Adrenal gland (tissue), 5 donors: ENCODE results near the gene ATRN.

ENCODE experiments used
- CTCF ChIP-seq, 6 experiments: fragments of 450-650 bp in 4 of 6; fragments of 200-600 bp in 2 of 6; sonication (generic) in 1 of 6; IDR thresholded peaks; 1 replicate in 5 of 6; 2 replicates in 1 of 6; pipeline versions ENCODE4 v1.5.1 to v1.8.0; 2016 to 2021; ENCODE audit warnings: antibody characterized with exemption in 6 of 6, mild to moderate bottlenecking in 2 of 6, moderate library complexity in 1 of 6
- POLR2A ChIP-seq, 2 donors: fragments of 450-650 bp; IDR thresholded peaks; one replicate each; pipeline ENCODE4 v1.6.1; 2017; ENCODE audit warnings: antibody characterized with exemption in 2 of 2, mild to moderate bottlenecking in 2 of 2, moderate library complexity in 1 of 2
- donor health status: DM: no; HTN: no; CAD: no.

GRCh38 chr20:3670945-3671344 is 200.1 kb downstream of the ATRN start:
- TF ChIP-seq CTCF (IDR thresholded peaks at IDR 0.05) (no peak), POLR2A (IDR thresholded peaks at IDR 0.05) (no peak)
